Measurements from ENCODE around the gene SUDS3.

DNA sequence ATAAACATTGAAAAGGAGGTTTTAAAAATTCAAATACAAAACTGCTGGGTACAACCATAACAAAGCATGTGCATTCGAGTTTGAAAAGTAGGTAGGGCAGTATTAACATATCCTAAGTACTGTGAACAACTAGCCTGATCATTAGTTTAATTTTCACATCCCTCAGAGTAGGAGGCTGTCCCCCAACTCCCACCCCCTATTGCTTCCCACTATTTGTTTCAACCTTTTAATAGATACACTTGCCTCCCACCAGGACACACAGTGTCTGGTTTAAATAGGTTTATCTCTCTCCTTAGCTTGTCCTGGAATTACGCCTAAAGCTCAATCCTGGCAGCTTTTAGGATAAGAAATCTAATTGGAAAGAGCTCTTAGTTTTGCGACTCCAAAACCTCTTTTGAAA is 5.8 kb upstream of the SUDS3 start:
- TF ChIP-seq, protein P1, sequence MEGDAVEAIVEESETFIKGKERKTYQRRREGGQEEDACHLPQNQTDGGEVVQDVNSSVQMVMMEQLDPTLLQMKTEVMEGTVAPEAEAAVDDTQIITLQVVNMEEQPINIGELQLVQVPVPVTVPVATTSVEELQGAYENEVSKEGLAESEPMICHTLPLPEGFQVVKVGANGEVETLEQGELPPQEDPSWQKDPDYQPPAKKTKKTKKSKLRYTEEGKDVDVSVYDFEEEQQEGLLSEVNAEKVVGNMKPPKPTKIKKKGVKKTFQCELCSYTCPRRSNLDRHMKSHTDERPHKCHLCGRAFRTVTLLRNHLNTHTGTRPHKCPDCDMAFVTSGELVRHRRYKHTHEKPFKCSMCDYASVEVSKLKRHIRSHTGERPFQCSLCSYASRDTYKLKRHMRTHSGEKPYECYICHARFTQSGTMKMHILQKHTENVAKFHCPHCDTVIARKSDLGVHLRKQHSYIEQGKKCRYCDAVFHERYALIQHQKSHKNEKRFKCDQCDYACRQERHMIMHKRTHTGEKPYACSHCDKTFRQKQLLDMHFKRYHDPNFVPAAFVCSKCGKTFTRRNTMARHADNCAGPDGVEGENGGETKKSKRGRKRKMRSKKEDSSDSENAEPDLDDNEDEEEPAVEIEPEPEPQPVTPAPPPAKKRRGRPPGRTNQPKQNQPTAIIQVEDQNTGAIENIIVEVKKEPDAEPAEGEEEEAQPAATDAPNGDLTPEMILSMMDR (IDR thresholded peaks at IDR 0.05; ENCODE audit: poor library complexity, severe bottlenecking): no peak
- TF ChIP-seq POLR2AphosphoS5 (IDR thresholded peaks at IDR 0.05): no peak

All from neural cell (in vitro differentiated cells).